NCI-H526 (cell line): ENCODE results near the gene EPHB2.
"Not testable (repeated sequence)": the region's sequence is repeated elsewhere in the genome, so short reads cannot be mapped to it uniquely, and the experiment has no call there.

ENCODE experiments used
- DNase-seq, 2 experiments: peaks; one replicate each; lab custom pipeline; 2025; lab: John Stamatoyannopoulos, UW

Gene EPHB2

DNA sequence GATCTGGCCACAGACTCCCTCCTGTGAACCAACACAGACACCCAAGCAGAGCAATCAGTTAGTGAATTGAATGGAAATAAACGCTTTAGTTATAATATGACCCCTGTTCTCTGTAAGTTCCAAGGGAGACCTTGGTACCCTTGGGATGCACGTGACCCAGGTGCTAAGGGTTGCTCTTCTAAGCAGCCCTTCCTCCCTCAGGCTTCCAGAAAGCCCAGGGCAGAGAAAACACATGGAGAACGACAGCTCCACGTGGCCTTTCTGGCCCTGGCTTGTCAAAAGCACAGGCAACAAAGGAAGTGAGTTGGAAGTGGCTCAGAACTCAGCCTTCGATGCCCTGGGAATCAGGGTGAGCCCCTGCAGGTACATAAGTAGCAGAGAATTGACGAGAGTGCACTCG is 204.6 kb downstream of the EPHB2 start:
- DNase-seq: no peak

DNA sequence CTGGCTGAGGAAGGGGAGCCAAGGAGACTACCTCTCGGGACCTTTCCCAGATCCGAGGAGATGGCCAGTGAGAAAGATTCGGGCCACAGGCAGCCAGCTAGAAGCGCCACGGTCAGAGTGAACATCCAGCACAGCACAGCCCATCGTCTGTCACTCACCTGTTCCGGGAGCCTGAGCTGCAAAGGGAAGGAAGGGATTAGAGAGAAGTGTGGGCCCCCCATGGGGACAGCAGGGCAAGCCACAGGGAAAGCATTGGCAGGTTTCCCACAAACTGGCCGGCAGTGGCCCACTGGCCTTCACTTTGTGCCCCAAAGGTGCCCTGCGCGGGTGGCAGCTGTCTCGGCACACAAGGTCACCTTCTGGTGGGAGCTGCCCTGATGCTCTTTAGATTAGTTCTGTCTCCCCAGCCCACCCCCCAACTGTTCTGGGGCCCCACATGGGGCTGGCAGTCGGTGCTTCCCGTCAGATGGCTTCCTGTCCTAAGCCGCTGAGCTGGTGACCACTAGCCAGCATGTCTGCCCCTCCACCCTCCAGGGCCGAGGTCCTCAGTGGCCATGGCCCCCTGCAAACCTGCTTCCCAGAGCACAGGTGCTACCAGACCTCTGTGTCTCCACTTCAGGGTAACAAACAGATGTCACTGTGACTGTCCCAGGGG is 205.3 kb downstream of the EPHB2 start:
- no peak for DNase-seq

DNA sequence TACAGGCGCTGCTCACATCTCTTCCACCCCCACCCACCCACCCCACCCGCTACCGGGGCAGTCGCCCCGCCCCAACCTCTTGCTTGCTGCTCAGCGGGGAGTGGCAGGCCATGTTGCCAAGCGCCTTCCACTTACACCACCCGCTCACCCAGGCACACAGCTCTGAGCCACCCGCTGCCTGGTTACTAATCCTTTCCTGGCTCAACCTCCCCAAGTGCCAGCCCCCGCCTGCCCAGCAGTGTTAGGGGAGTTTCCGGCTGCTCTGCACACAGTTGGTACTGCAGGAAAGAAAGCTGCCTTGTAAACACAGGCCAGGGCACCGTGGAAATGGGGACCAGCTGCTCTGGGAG is 205.8 kb downstream of the EPHB2 start:
- no peak for DNase-seq

DNA sequence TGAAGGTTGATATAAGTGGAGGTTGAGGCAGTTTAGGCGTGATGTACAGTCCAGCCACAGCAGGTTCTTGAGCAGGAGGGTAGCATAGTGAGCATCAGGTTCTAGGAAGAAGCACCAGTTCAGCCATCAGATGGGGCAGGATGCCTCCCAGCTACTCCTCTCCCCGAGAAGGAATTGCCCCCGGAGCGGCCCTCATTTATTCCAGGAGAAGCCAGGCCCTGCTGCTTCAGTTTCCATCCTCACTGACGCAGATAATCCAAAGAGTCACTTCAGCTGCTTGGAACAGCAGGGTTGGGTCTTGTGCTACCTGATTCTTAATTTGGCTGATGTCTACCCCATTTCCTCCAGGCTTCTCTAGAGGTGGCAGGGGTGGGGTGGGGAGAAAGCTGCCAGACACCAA is 207.3 kb downstream of the EPHB2 start:
- DNase-seq: no peak

DNA sequence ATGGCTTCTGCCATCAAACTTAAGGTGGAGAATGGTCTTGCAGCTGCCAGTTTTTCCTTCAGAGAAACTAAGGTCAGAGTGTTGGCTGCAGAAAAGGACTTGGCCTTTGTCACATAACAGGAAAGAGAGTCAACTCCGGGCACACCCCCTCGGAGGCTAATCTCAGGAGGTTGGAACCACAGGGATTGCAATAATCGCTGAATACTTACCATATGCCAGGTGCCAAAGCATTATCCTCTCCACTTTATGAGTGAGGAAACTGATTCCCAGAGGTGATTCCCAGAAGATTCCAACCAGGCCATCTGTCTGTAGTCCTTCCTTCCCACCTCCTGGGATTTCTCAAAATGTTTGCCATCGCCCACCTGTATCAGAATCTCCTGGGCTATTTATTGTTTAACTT is 208.0 kb downstream of the EPHB2 start:
- DNase-seq: no peak

DNA sequence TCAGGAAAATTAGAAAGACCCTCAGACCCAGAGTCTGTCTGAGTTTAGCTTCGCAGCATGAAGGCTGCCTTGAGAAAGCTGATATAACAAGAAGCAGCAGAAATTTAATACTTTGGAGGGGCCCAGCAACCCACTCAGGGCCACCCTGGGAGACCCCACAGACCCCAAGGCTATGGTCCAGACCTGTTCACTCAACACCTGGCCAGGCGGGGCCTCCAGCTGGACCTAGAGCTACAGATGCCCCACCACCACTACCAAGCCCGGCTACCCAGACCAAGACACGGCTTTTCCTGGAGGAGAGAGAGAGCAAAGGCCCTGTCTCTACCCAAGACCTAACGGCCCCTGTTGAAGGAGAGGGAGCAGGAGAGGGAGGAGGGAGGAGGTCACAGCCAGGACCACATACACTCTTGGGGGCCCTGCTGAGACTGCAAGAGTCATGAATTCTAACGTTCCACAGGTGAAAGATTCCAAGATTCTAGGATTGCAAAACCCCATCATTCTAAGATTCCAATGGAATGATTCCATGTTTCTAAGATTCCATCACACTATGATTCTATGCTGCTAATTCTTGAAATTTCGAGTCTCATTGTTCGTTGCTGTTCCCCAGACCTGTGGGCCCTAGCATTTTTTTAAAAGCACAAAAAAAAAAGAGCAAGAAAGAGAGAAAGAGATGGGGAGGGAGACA is 208.8 kb downstream of the EPHB2 start:
- DNase-seq: no peak

DNA sequence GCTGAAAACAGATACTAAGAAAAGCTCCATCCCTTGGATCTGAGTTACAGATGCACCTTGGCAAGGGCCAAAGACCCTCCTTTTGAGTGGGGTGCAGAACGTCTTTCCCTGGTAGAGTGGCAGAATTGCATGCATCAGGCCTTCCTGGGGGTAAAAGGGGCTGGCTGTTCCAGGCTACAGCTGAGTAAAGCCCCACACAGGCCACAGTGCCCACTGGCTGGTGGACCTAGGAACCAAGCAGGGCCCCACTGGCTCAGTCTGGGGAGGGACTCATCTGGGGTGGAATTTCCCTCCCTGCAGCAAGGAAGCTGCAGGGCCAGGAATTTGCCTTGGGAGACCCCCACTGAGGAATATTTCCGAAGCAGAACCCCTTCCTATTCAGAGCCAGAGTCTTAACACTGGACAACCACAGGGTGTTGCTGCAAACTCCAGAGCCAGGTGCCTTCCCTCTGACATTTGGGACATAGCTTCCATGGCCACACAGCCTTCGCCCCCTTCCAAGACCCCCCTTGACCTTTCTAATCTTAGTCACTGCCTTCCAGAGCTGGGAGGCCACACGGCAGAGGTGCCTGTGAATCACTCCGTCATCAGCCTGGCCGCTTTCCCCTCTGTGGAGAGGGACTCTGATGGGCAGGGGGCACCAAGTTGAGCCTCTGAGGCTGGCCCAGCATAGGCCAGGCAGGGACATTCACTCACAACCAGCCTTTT is 209.5 kb downstream of the EPHB2 start:
- no peak for DNase-seq

DNA sequence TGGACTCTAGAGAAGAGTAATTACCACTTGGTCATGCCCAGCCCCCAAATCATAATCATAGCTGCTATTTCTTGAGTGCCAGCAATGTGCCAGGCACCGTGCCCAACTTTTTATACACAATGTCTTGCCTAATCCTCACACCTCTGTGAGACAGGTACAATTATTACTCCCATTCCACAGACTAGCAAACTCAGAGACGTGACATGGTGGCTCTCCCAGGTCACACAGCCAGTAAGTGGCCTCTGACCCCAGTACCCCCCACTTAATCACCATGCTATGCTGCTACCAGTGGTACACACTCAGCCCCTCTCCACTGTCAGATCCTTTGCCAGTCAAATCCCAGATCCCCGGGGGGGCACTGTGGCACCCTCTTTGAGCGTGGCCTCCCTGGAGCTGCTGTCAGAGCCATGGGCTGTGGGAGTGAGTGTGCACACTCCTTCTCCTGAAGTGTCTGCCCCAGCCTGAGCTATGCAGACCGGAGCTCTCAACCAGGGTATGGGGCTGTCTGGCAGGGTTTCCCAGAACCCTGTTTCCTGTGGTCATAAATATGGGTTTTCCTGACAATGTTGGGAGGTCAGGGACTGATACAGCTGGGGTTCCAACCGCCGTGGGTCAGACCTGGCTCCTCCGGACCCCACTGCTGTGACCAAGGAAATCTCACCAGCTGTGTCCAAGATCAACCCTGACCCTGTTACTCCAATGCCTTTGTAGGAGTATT is 210.3 kb downstream of the EPHB2 start:
- DNase-seq: no peak

DNA sequence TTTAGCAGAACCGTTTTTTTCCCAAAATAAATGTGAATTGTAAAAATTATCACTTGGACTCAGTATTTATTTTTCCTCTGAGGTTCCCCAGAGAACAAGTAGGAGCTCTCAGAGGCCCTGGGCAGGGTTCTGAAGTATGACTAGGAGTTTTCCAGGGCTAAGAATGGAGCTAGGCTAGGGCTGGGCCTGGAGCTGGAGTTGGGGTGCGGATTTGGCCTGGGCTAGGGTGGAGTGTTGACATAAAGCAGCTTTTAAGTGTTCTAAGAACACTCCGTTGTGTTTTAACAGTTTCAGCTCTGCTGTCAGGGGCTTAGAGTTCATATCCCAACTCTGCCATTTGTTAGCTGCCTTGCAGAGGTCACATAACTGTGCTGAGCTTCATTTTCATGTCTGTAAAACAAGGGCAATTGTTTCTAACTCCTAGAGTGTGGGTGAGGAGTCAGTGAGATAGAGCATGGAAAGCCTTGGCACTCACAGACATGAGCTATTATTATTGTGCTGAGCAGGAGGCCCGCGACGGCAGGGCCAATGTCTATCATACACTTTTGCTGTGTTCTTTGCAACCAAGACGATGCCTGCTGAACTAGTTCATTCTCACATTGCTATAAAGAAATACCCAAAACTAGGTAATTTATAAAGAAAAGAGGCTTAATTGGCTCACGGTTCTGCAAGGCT is 210.9 kb downstream of the EPHB2 start:
- DNase-seq: no peak

DNA sequence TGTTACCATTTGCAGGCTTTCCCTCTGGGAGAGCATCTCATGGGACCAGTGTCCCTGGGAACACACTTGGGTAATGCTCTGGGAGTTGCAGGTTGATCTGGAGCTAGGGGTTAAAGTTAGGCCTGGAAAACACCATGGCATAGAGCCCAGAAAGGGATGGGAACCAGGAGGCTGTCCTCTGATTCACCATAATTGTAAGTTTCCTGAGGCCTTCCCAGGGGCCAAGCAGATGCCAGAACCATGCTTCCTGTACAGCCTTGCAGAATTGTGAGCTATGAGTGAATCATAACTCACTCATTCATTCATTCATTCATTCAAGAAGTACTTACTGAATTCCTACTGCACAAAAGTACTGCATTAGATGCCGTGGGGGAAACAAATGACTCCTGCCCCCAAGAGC is 212.0 kb downstream of the EPHB2 start:
- no peak for DNase-seq

DNA sequence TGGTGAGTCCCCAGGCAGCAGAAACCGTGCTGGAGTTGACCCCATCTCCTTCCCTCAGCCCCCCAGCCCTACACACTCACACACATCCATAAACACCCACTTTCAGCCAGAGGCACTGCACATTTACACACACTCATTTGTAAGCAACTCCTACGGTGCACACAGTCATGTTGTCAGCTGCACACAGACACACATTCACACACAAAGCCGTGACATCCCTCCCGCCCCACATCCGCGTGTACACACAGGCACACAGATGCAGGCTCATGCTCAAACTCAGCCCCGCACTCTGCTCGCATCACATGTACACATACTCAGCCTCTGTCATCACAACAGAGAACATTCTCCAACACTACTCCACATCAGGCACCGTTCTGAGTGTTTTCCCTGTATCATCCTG is 214.5 kb downstream of the EPHB2 start:
- no peak for DNase-seq

DNA sequence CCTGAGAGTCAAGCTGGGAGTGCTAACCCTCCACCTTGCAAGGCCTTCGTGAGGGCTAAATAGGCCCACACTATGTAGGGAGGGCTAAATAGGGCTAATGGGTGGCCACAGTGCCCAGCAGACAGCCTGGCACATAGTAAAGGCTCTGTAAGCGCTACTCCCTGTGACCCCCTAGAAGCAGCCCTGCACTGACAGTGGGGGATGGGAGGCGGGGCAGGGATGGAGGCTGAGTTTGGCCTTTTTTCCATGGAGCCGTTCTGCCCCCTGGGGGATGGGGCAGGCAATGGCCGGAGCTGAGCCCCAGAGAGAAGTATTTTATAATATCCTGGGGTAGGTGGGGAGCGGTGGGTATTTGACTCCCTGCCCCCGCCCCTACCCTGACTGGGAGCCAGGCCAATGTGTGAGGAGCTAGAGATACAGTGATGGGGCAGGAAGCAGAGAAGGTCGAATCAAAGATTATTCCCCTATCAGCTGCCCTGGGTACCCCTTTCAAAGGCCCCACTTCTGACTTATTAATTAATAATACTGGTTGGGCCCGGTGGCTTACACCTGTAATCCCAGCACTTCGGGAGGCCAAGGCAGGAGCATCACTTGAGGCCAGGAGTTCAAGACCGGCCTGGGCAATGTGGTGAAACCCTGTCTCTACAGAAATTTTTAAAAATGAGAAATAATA is 219.7 kb downstream of the EPHB2 start:
- peak; percentile 10 to 73 for DNase-seq

DNA sequence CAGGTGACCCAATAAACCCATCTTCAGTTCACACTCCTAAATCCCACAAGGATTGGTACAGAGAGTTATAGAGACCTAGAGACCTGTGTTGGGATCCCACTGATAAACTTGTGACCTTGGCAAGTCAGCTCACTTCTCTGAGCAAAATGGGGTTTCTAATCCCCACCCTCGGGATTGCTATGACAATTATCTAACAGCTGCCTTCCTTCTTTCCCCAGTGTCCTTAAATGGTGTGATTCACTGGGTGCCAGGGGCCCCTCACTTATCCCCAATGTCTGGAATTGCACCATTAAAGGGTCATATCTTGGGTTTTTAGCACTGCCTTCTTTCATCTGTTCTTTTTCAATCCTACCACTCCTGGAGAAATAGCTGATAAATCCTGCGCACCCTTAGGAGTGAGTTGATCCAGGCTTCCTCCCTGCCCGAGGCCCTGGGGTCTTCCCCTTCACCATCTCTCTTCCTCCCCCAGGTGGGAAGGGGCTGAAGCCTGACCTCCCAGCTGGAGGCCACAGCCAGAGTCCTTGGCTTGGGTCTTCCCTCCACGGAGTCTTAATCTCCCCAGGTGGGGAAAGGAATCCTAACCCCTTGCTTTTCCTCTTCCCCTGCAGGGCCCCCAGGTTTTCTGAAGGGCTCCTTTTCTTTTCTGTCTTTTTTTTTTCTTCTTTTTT is 222.3 kb downstream of the EPHB2 start:
- DNase-seq: no peak

DNA sequence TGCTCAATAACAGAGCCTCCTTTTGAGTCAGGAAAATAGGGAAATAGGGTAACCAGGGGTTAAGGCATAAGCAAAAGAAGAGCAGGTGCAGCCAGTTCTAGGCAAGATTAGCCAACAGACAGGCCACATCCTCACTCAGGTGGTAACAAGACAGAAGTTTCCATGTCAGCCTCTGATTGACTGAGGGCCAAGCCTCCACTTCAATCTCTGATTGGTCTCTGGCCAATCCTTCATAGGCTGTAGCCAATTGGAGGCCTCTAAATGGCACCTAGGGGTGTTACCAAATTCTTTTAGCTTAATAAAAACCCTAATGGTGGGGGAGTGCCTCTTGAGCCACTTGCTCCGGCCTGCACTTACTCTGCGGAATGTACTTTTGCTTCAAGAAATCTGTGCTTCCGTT is 224.8 kb downstream of the EPHB2 start:
- DNase-seq: peak in 1 of 2 experiments; percentile 11

DNA sequence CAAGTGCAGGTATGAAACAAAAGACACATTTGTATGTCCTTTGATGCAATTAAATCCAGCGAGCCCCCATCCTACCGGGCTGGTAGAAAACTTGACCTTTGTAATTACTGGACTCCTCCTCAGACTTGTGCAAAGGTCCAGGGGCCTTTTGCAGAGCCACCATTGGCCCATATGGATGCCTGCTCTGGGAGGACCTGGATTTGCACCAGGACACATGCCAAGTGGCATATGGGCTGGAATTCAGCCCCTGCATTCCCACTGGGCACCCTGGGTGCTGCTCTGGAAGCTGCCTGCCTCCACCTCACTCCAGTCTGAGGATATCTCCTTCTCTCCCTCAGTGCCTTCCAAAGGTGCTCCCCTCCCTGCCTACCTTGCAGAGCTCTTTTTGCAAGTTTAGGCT is 226.0 kb downstream of the EPHB2 start:
- no peak for DNase-seq

DNA sequence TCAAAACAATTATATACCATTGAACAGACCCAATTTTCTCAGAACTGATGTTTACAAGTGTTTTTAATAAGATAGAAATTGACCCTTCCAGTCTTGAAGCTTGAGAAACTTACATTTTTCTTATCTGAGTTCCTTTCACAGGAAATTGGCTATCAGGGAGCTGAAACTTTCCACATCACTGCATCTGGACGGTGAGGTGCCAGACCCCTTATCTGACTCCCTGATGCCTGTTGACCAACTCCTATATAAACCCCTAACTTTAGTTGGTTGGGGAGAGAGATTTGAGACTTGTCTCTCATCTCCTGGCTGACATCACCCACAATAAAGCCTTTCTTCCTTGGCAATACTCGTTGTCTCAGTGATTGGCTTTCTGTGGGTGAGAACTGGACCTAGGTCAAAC is 230.6 kb downstream of the EPHB2 start:
- DNase-seq: no peak

DNA sequence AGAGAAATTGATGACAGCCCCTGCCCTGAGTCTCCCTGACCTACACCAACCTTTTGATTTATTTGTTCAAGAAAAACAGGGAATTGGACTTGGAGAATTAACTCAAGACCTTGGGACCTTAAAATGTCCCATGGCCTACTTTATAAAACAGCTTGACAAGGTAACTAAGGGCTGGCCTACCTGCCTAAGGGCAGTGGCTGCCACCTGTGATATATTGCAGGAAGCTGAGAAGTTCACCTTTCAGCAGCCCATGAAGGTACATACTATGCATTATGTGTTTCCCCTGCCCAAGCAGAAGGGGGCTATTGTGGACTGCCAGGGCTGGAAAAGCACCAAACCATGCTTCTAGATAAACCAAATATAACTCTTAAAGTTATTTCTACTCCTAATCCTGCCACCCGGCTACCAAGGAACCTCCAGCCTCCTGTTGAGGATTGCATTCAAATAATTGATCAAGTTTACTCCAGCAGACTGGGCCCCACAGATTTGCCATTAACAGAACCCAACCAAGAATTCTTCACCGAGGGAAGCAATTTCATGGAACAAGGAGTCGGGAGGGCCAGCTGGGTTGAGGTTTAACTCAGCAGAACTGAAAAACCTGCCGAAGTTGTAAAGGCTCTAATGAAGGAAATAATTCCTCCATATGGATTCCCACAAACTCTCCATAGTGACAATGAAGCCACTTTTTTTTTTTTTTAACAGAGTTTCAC is 233.9 kb downstream of the EPHB2 start:
- DNase-seq: no peak

DNA sequence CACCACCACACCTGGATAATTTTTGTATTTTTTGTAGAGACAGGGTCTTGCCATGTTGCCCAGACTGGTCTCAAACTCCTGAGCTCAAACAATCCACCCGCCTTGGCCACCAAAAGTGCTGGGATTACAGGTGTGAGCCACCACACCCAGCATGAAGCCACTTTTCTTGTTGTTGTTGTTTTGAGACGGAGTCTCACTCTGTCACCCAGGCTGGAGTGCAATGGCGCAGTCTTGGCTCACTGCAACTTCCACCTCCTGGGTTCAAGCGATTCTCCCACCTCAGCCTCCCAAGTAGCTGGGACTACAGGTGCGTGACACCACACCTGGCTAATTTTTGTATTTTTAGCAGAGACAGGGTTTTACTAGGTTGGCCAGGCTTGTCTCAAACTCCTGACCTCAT is 234.5 kb downstream of the EPHB2 start:
- DNase-seq: not testable (repeated sequence)

DNA sequence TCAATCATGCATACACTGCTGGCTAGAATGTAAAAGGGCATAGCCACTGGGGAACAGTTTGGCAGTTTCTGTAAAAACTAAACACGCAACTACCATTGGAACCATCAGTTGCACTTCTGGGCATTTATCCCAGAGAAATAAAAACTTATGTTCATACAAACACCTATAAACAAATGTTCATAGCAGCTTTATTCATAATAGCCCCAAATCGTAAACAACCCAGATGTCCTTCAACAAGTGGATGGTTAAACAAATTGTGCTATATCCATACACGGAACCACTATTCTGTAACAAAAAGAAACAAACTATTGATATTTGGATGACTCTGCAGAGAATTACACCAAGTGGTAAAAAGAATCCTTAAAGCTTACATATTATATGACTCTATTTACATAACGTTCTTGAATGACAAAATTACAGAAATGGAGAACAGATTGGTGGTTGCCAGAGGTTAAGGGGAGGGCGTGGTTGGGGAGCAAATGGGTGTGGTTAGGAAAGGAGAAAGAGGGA is 239.2 kb downstream of the EPHB2 start:
- no peak for DNase-seq

DNA sequence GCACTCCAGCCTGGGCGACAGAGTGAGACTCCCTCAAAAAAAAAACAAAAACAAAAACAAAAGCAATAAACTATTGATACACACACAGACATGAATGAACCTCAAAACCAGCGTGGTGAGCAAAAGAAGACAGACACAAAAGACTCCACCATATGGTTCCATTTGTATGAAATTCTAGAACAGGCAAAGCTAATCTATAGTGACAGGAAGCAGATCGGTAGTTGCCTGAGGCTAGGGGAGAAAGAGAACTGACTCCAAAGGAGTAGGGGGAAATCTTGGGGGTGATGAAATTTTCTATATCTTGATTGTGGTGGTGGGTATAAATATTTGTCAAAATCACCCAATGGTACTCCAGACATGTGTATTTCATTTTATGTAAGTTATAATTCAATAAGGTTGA is 241.2 kb downstream of the EPHB2 start:
- DNase-seq: no peak
